Mesenchymal stem cell (in vitro differentiated cells and primary cell): ENCODE data around the gene C12orf43.

ENCODE experiments used
- DNase-seq: peaks from one replicate; pipeline ENCODE4 v3.0.0-alpha.2; 2013
- H2AFZ ChIP-seq: one replicate; pipeline ENCODE4 v1.6.1; 2013; ENCODE audit warnings: low read depth, mild to moderate bottlenecking, control low read depth, inconsistent platforms, low read length, moderate library complexity
- H2AK5ac ChIP-seq: 2 replicates; pipeline ENCODE4 v1.6.1; 2013; ENCODE audit warnings: low read length, moderate library complexity, mild to moderate bottlenecking, inconsistent platforms; ENCODE audit not compliant: severe bottlenecking
- H2BK120ac ChIP-seq: one replicate; pipeline ENCODE4 v1.6.1; 2013; ENCODE audit warnings: low read depth, mild to moderate bottlenecking, inconsistent platforms, low read length, moderate library complexity
- H2BK12ac ChIP-seq, 2 experiments: one replicate each; pipeline ENCODE4 v1.6.1; 2013; ENCODE audit warnings: inconsistent platforms in 2 of 2, low read length in 2 of 2, mild to moderate bottlenecking in 2 of 2, moderate library complexity in 2 of 2, control low read depth in 1 of 2
- H2BK15ac ChIP-seq: one replicate; pipeline ENCODE4 v1.6.1; 2013; ENCODE audit warnings: mild to moderate bottlenecking, low read depth, inconsistent platforms; ENCODE audit not compliant: poor library complexity, severe bottlenecking
- H2BK5ac ChIP-seq: 2 replicates; pipeline ENCODE4 v1.6.1; 2013; ENCODE audit warnings: low read depth, mild to moderate bottlenecking, low read length, control low read depth, inconsistent platforms; ENCODE audit not compliant: poor library complexity, severe bottlenecking
- H3K14ac ChIP-seq, 2 experiments: one replicate each; pipeline ENCODE4 v1.6.1; 2013; ENCODE audit warnings: inconsistent platforms in 2 of 2, low read length in 2 of 2, control low read depth in 1 of 2, mild to moderate bottlenecking in 1 of 2, moderate library complexity in 1 of 2
- H3K18ac ChIP-seq, 2 experiments: one replicate each; pipeline ENCODE4 v1.6.1; 2013; ENCODE audit warnings: inconsistent platforms in 2 of 2, low read length in 2 of 2, control low read depth in 1 of 2, low read depth in 1 of 2, mild to moderate bottlenecking in 1 of 2
- H3K23ac ChIP-seq, 2 experiments: one replicate each; pipeline ENCODE4 v1.6.1; 2013; ENCODE audit warnings: inconsistent platforms in 2 of 2, low read length in 2 of 2, mild to moderate bottlenecking in 2 of 2, moderate library complexity in 2 of 2, control low read depth in 1 of 2
- H3K27ac ChIP-seq: 2 replicates; pipeline ENCODE4 v1.5.1; 2013; ENCODE audit warnings: mild to moderate bottlenecking, moderate library complexity, low read length, control low read depth, inconsistent platforms; ENCODE audit not compliant: poor library complexity, severe bottlenecking
- H3K27me3 ChIP-seq, 2 experiments: 2 replicates each; pipeline versions ENCODE4 v1.6.1 to v1.7.0; 2013; ENCODE audit warnings: low read length in 2 of 2, mild to moderate bottlenecking in 2 of 2, moderate library complexity in 2 of 2, control low read depth in 1 of 2, inconsistent platforms in 1 of 2; ENCODE audit not compliant: control insufficient read depth in 1 of 2, insufficient read depth in 1 of 2
- H3K36me3 ChIP-seq, 2 experiments: 2 replicates each; pipeline versions ENCODE4 v1.6.1 to v1.7.0; 2013; ENCODE audit warnings: low read length in 2 of 2, control low read depth in 1 of 2, inconsistent platforms in 1 of 2, low read depth in 1 of 2, mild to moderate bottlenecking in 1 of 2; ENCODE audit not compliant: insufficient read depth in 2 of 2, control insufficient read depth in 1 of 2
- H3K4ac ChIP-seq, 2 experiments: one replicate each; pipeline ENCODE4 v1.6.1; 2013; ENCODE audit warnings: inconsistent platforms in 2 of 2, low read length in 2 of 2, mild to moderate bottlenecking in 2 of 2, moderate library complexity in 2 of 2, control low read depth in 1 of 2, low read depth in 1 of 2
- H3K4me1 ChIP-seq: 2 replicates; pipeline ENCODE4 v1.6.1; 2013; ENCODE audit warnings: low read depth, low read length, control low read depth; ENCODE audit not compliant: control insufficient read depth, insufficient read depth
- H3K4me2 ChIP-seq: 2 replicates; pipeline ENCODE4 v1.6.1; 2013; ENCODE audit warnings: low read length, mild to moderate bottlenecking, inconsistent platforms; ENCODE audit not compliant: poor library complexity, severe bottlenecking
- H3K4me3 ChIP-seq, 2 experiments: 2 replicates each; pipeline versions ENCODE4 v1.5.1 to v1.7.0; 2013; ENCODE audit warnings: low read length in 2 of 2, mild to moderate bottlenecking in 2 of 2, control low read depth in 1 of 2, low read depth in 1 of 2; ENCODE audit not compliant: insufficient read depth in 1 of 2
- H3K79me1 ChIP-seq: replicated peaks from 2 replicates; pipeline ENCODE4 v1.6.1; 2013; ENCODE audit warnings: mild to moderate bottlenecking, control low read depth, low read length, inconsistent platforms; ENCODE audit not compliant: poor library complexity, severe bottlenecking
- H3K9ac ChIP-seq: 2 replicates; pipeline ENCODE4 v1.7.0; 2013; ENCODE audit warnings: mild to moderate bottlenecking, low read length, moderate library complexity
- H3K9me3 ChIP-seq: 2 replicates; pipeline ENCODE4 v1.7.0; 2013; ENCODE audit warnings: mild to moderate bottlenecking, low read length; ENCODE audit not compliant: control insufficient read depth
- H4K8ac ChIP-seq: one replicate; pipeline ENCODE4 v1.6.1; 2013; ENCODE audit warnings: inconsistent platforms, mild to moderate bottlenecking, low read length, moderate library complexity
- H4K91ac ChIP-seq: one replicate; pipeline ENCODE4 v1.6.1; 2013; ENCODE audit warnings: mild to moderate bottlenecking, low read length, inconsistent platforms
- WGBS: methylation state at CpG from one replicate; pipeline ENCODE4 v1.1.7; 2013; ENCODE audit warnings: mixed read lengths; 5-methylcytosine and 5-hydroxymethylcytosine counted together

Gene C12orf43

DNA sequence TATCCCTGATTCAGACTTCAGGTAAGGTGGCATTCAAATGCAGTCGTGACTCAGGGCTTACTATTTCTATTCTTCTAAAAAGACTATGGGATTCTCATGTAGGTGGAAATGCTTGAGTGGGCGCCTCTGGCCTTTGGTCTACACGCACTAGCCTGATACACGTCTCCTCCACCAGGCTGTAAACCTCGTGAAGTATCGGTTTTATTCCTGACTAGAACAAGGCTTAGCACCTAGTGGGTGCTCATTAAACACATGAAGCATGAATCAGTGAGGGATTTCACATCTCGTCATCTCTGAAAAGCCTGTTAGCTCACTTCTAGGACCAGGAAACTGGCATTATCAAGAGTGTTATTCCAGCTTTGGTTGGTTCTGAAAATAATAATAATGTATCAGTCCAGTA is 55.6 kb downstream of the C12orf43 start:
- H2BK5ac ChIP-seq, result no peak overlapping the region
- peaks cover 11% of the 10 kb centered on the region for H3K4me1 ChIP-seq
- H4K91ac ChIP-seq, result no peak overlapping the region
- H2BK120ac ChIP-seq, result no peak overlapping the region
- H3K79me1 ChIP-seq, result no peaks in the 10 kb centered on the region
- no peak overlapping the region for H3K14ac ChIP-seq
- no peak overlapping the region for H2BK15ac ChIP-seq
- H3K36me3 ChIP-seq, result no peaks in the 10 kb centered on the region
- no peak overlapping the region for H2BK12ac ChIP-seq
- H3K27me3 ChIP-seq, result peaks cover 5 to 25% of the 10 kb centered on the region in 2 experiments
- no peak overlapping the region for H3K4me3 ChIP-seq
- H3K9ac ChIP-seq, result no peak overlapping the region
- DNase-seq, result no peak
- H3K23ac ChIP-seq, result no peak overlapping the region
- whole genome bisulfite sequencing, result 70% methylated on average over 7 of the region's 7 CpGs
- H3K4me2 ChIP-seq, result no peak overlapping the region
- H3K9me3 ChIP-seq, result no peaks in the 10 kb centered on the region
- no peak overlapping the region for H2AK5ac ChIP-seq
- no peak overlapping the region for H3K27ac ChIP-seq
- no peak overlapping the region for H4K8ac ChIP-seq
- no peak overlapping the region for H2AFZ ChIP-seq
- H3K18ac ChIP-seq, result no peak overlapping the region
- no peak overlapping the region for H3K4ac ChIP-seq

DNA sequence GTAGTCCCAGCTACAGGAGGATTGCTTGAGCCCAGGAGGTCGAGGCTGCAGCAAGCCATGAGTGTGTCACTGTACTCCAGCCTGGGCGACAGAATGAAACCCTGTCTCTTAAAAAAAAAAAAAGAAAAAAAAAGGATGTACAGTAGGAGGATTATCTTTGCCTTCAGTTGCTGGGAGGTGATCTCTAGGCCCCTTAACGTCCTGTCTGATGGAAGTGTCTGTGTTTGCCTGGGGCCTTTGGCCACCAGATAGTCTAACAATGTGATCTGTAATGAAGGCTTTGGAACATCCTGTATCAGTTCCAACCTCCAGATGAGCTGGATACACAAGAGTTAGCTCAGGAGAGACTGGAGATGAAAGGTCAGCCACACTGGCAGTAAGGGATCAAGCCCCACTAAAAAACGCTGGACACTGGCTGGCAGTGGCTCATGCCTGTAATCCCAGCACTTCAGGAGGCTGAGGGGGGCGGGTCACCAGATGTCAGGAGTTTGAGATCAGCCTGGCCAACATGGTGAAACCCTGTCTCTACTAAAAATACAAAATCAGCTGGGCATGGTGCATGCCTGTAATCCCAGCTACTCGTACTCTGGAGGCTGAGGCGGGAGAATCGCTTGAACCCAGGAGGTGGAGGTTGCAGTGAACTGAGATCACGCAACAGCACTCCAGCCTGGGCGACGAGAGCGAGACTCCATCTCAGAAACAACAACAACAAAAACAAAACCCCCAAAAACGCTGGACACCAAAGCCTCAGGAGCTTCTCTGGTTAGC is 57.0 kb downstream of the C12orf43 start:
- no peaks in the 10 kb centered on the region for H3K9me3 ChIP-seq
- H3K4ac ChIP-seq, result no peak overlapping the region
- no peak overlapping the region for H2BK12ac ChIP-seq
- no peak overlapping the region for H3K18ac ChIP-seq
- no peak overlapping the region for H3K14ac ChIP-seq
- H3K4me2 ChIP-seq, result no peak overlapping the region
- H3K27me3 ChIP-seq, result peaks cover 5 to 17% of the 10 kb centered on the region in 2 experiments
- H2BK15ac ChIP-seq, result no peak overlapping the region
- H3K27ac ChIP-seq, result no peak overlapping the region
- no peak overlapping the region for H4K91ac ChIP-seq
- no peaks in the 10 kb centered on the region for H3K79me1 ChIP-seq
- no peak overlapping the region for H3K23ac ChIP-seq
- H2BK5ac ChIP-seq, result no peak overlapping the region
- DNase-seq, result no peak
- H2AK5ac ChIP-seq, result no peak overlapping the region
- peaks cover 13% of the 10 kb centered on the region for H3K4me1 ChIP-seq
- H3K4me3 ChIP-seq, result no peak overlapping the region
- 87% methylated on average over 9 of the region's 13 CpGs for WGBS
- H2AFZ ChIP-seq, result no peak overlapping the region
- no peak overlapping the region for H2BK120ac ChIP-seq
- H4K8ac ChIP-seq, result no peak overlapping the region
- H3K9ac ChIP-seq, result no peak overlapping the region
- no peaks in the 10 kb centered on the region for H3K36me3 ChIP-seq

DNA sequence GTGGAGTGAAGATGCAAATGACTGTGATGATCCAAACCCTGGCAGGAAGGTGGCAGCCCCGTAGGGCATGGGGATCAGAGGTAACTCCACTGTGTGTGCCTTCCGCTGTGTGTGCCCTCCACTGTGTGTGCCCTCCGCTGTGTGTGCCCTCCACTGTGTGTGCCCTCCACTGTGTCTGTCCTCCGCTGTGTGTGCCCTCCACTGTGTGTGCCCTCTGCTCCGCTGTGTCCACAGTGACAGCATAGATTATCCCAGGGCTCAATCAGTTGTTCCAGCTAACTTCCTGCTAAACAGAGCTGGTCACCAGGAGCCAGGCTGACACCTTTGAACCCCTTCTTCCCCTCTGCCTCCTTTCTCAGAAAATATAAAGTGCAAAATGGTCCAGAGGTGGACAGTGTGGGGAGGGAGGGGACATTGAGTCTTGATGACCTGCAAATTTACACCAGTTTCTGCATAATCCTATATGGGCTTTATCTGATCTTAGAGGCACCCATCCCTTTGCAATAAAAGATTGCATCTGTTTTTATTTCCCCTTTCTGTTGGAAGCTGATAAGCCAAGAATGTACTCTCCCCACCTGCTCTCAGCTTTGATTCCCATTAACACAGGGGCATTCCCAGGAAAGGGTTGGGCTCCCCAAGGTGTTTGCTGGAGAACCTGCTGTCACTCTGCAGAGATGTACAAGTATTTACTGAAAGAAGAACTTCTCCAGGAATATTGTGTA is 59.5 kb downstream of the C12orf43 start:
- Histone ChIP-seq H3K27me3 (peaks cover 5 to 17% of the 10 kb centered on the region in 2 experiments), H3K4ac (no peak overlapping the region), H3K9me3 (no peaks in the 10 kb centered on the region), H3K4me1 (peaks cover 12% of the 10 kb centered on the region), H3K79me1 (no peaks in the 10 kb centered on the region), H2BK120ac (no peak overlapping the region), H3K4me3 (no peak overlapping the region), H3K27ac (no peak overlapping the region), H2AK5ac (no peak overlapping the region), H3K18ac (no peak overlapping the region), H4K8ac (no peak overlapping the region), H2BK12ac (no peak overlapping the region), H2BK5ac (no peak overlapping the region), H3K4me2 (no peak overlapping the region), H3K14ac (no peak overlapping the region), H2BK15ac (no peak overlapping the region), H3K9ac (no peak overlapping the region), H3K23ac (no peak overlapping the region), H4K91ac (no peak overlapping the region), H3K36me3 (no peaks in the 10 kb centered on the region), H2AFZ (no peak overlapping the region)
- DNase-seq, result no peak
- WGBS, result 73% methylated on average over 5 of the region's 5 CpGs

DNA sequence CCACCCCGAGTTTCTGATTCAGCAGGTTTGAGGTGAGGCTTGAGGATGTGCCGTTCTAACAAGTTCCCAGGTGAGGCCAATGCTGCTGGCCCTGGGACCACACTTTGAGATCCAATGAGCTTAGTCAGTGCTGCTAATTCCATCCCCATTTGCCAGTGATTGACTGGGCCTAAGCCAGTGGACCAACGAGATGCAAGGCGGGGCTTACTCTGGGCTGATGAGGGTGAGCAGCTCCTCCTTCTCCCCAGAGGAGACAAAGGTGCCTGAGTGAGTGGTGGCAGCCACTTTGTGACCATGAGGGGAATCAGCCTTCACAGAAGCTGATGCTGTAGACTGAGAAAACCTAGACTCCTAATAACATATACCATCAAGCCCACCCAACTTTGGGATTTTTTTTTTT is 61.1 kb downstream of the C12orf43 start:
- H4K8ac ChIP-seq, result no peak overlapping the region
- peak overlapping the region in 1 of 2 experiments; percentile 48 for H3K14ac ChIP-seq
- no peaks in the 10 kb centered on the region for H3K79me1 ChIP-seq
- no peak overlapping the region for H3K4me2 ChIP-seq
- H2BK120ac ChIP-seq, result no peak overlapping the region
- H2BK12ac ChIP-seq, result no peak overlapping the region
- no peaks in the 10 kb centered on the region for H3K9me3 ChIP-seq
- H3K9ac ChIP-seq, result no peak overlapping the region
- no peak overlapping the region for H2AFZ ChIP-seq
- peaks cover 10% of the 10 kb centered on the region for H3K4me1 ChIP-seq
- H3K23ac ChIP-seq, result no peak overlapping the region
- peaks cover 5 to 17% of the 10 kb centered on the region in 2 experiments for H3K27me3 ChIP-seq
- 85% methylated on average over 4 of the region's 4 CpGs for WGBS
- H2BK15ac ChIP-seq, result no peak overlapping the region
- no peak overlapping the region for H3K27ac ChIP-seq
- H3K4me3 ChIP-seq, result no peak overlapping the region
- H3K18ac ChIP-seq, result no peak overlapping the region
- H2AK5ac ChIP-seq, result no peak overlapping the region
- DNase-seq, result no peak
- H3K36me3 ChIP-seq, result no peaks in the 10 kb centered on the region
- H3K4ac ChIP-seq, result no peak overlapping the region
- H2BK5ac ChIP-seq, result no peak overlapping the region
- no peak overlapping the region for H4K91ac ChIP-seq
